CD4-positive, alpha-beta T cell (primary cell): ENCODE results near the gene FSCN2. TPM values are rescaled to one million over a fixed set of nuclear protein-coding genes. Genes with fewer than 3 reads are reported as not detected.
"Not testable (repeated sequence)": the region's sequence is repeated elsewhere in the genome, so short reads cannot be mapped to it uniquely, and the experiment has no call there.

Source experiments
- ATAC-seq: fragments of 200-7000 bp; cut with Tn5 transposase; one replicate; pipeline ENCODE4 v1.10.0; 2022; ENCODE audit warnings: mild to moderate bottlenecking; ENCODE audit not compliant: poor library complexity
- CTCF ChIA-PET: fragments of 350-600 bp; sonication (Branson Sonifier 250); formaldehyde crosslinking; loops from one replicate; lab custom pipeline; 2021; ENCODE audit warnings: antibody characterized with exemption, inconsistent platforms; lab: Charles Lee
- POLR2A ChIA-PET: fragments of 350-600 bp; sonication (Branson Sonifier 250); formaldehyde crosslinking; loops from one replicate; lab custom pipeline; 2021; ENCODE audit warnings: antibody characterized with exemption, inconsistent platforms; lab: Charles Lee
- DNase-seq, 14 experiments: peaks; one replicate each; pipeline ENCODE4 v3.0.0-alpha.2; 2013 to 2020; ENCODE audit warnings: mixed read lengths in 2 of 14
- H3K27ac ChIP-seq, 2 donors: one replicate each; pipeline versions ENCODE4 v1.5.1 to v1.7.0; 2013; ENCODE audit warnings: low read length in 2 of 2, low read depth in 1 of 2, mild to moderate bottlenecking in 1 of 2
- H3K27me3 ChIP-seq, 2 experiments: 1 replicate in 1 of 2; 2 replicates in 1 of 2; pipeline versions ENCODE4 v1.6.1 to v1.7.0; 2013; ENCODE audit warnings: low read length in 2 of 2, control low read depth in 1 of 2, mild to moderate bottlenecking in 1 of 2, moderate library complexity in 1 of 2; ENCODE audit not compliant: insufficient read depth in 2 of 2, control insufficient read depth in 1 of 2
- H3K36me3 ChIP-seq: one replicate; pipeline ENCODE4 v1.6.1; 2013; ENCODE audit warnings: low read length, control low read depth; ENCODE audit not compliant: insufficient read depth
- H3K4me1 ChIP-seq: one replicate; pipeline ENCODE4 v1.6.1; 2013; ENCODE audit warnings: low read length, control low read depth; ENCODE audit not compliant: insufficient read depth
- H3K4me3 ChIP-seq: one replicate; pipeline ENCODE4 v1.5.1; 2013; ENCODE audit warnings: mild to moderate bottlenecking, low read length, moderate library complexity
- H3K9me3 ChIP-seq, 2 experiments: 1 replicate in 1 of 2; 2 replicates in 1 of 2; pipeline versions ENCODE4 v1.6.1 to v1.7.0; 2013; ENCODE audit warnings: low read length in 2 of 2, mild to moderate bottlenecking in 2 of 2, control low read depth in 1 of 2, moderate library complexity in 1 of 2; ENCODE audit not compliant: control insufficient read depth in 1 of 2, insufficient read depth in 1 of 2
- H3K27ac Mint-ChIP-seq: one replicate; pipeline ENCODE4 v1.8.0; 2020; ENCODE audit warnings: mixed read lengths
- H3K27me3 Mint-ChIP-seq: one replicate; pipeline ENCODE4 v1.8.0; 2021; ENCODE audit warnings: mixed read lengths
- H3K36me3 Mint-ChIP-seq: one replicate; pipeline ENCODE4 v1.8.0; 2021; ENCODE audit warnings: low read depth, mixed read lengths
- H3K4me1 Mint-ChIP-seq: one replicate; pipeline ENCODE4 v1.8.0; 2021; ENCODE audit warnings: low read depth, mixed read lengths
- H3K4me3 Mint-ChIP-seq: one replicate; pipeline ENCODE4 v1.8.0; 2020; ENCODE audit warnings: mild to moderate bottlenecking, mixed read lengths
- H3K9me3 Mint-ChIP-seq: one replicate; pipeline ENCODE4 v1.8.0; 2020; ENCODE audit warnings: mixed read lengths
- CTCF ChIP-seq: fragments of 200-600 bp; IDR thresholded peaks from one replicate; pipeline ENCODE4 v1.8.0; 2022; ENCODE audit warnings: antibody characterized with exemption, mild to moderate bottlenecking
- intact Hi-C, 2 experiments: fragments of 100-400 bp; cut with DNase I in 1 of 2; cut with micrococcal nuclease in 1 of 2; formaldehyde crosslinking; loops; one replicate each; pipeline versions ENCODE4 v1.15.1 to v1.9.0; 2023 to 2025; cut with DNase I, micrococcal nuclease
- total RNA-seq, 174 experiments: library from RNA in 2 of 174; stranded (reverse) in 2 of 174; gene quantifications; one replicate each; pipeline ENCODE4 v1.2.3 and lab custom pipeline; 2021 to 2026

The FSCN2 gene
- total RNA-seq, 2 experiments from 2014 or later: 1.0 to 1.1 TPM

GRCh38 chr17:81583589-81584342 lies 55.6 kb downstream of the FSCN2 start:
- intact Hi-C loops: no loop called here
- Histone ChIP-seq H3K4me1 (no peaks in the 10 kb centered on the region), H3K27ac (no peak overlapping the region), H3K9me3 (no peaks in the 10 kb centered on the region), H3K4me3 (no peak overlapping the region), H3K27me3 (no peaks in the 10 kb centered on the region), H3K36me3 (peaks cover 76% of the 10 kb centered on the region)
- TF ChIP-seq CTCF: no peak
- Mint-ChIP-seq H3K27ac (no peak overlapping the region), H3K36me3 (peaks cover 77% of the 10 kb centered on the region), H3K9me3 (no peaks in the 10 kb centered on the region), H3K4me3 (no peak overlapping the region), H3K27me3 (no peaks in the 10 kb centered on the region), H3K4me1 (peaks cover 4% of the 10 kb centered on the region)
- ChIA-PET CTCF (interaction anchor here (0.9 kb wide), 1 partner anchor 65 kb away, joined by 4 read pairs; no protein-coding TSS in a partner anchor), POLR2A (interaction anchor here (1.5 kb wide), 1 partner anchor 31 kb away, joined by 3 read pairs; the partner anchor contains the start of gene FAAP100)
- DNase-seq (no peak), ATAC-seq (no peak)

- CTCF ChIA-PET, H3K4me3 ChIP-seq, intact Hi-C loops, H3K27me3 Mint-ChIP-seq, H3K9me3 Mint-ChIP-seq, H3K4me3 Mint-ChIP-seq, ATAC-seq, H3K9me3 ChIP-seq, H3K4me1 ChIP-seq, H3K27me3 ChIP-seq, DNase-seq, H3K27ac ChIP-seq, H3K4me1 Mint-ChIP-seq, H3K27ac Mint-ChIP-seq, POLR2A ChIA-PET: not testable (repeated sequence)
- H3K36me3 Mint-ChIP-seq: peaks cover 80% of the 10 kb centered on the region
- H3K36me3 ChIP-seq: peaks cover 79% of the 10 kb centered on the region
Measured at GRCh38 chr17:81584771-81585170, 56.6 kb downstream of the FSCN2 start.

- no peak for ATAC-seq
- no peak for TF ChIP-seq CTCF
Measured at GRCh38 chr17:81586096-81586495, 57.9 kb downstream of the FSCN2 start.

More at GRCh38 chr17:81586096-81586495, 57.9 kb downstream of the FSCN2 start:
- H3K4me1 Mint-ChIP-seq: no peaks in the 10 kb centered on the region
- H3K4me3 Mint-ChIP-seq: no peak overlapping the region
- DNase-seq: no peak
- intact Hi-C loops: no loop called here
- CTCF ChIA-PET: interaction anchor here (1.3 kb wide), 1 partner anchor 15 kb away, joined by 4 read pairs; no protein-coding TSS in a partner anchor
- H3K9me3 ChIP-seq: no peaks in the 10 kb centered on the region
- no peaks in the 10 kb centered on the region for H3K9me3 Mint-ChIP-seq
- H3K27me3 Mint-ChIP-seq: no peaks in the 10 kb centered on the region
- peaks cover 83% of the 10 kb centered on the region for H3K36me3 Mint-ChIP-seq
- POLR2A ChIA-PET: interaction anchor here (0.8 kb wide), 1 partner anchor 29 kb away, joined by 3 read pairs; no protein-coding TSS in a partner anchor
- H3K4me3 ChIP-seq: no peak overlapping the region
- H3K27ac Mint-ChIP-seq: no peak overlapping the region
- H3K27me3 ChIP-seq: no peaks in the 10 kb centered on the region
- no peak overlapping the region for H3K27ac ChIP-seq
- peaks cover 83% of the 10 kb centered on the region for H3K36me3 ChIP-seq
- H3K4me1 ChIP-seq: no peaks in the 10 kb centered on the region

Other genes starting within 250 kb of the FSCN2 start
- 10 to 100 TPM; 22.8 to 26.4 TPM for gene SLC38A10, start 233.1 kb upstream of the FSCN2 start, total RNA-seq
- gene BAHCC1, start 132.9 kb upstream of the FSCN2 start, total RNA-seq: under 1 TPM; 0.20 to 0.41 TPM
- 1,000 to 10,000 TPM; 1,296 to 1,318 TPM for gene ACTG1, start 15.6 kb upstream of the FSCN2 start, total RNA-seq
- gene FAAP100, start 24.0 kb downstream of the FSCN2 start, total RNA-seq: 10 to 100 TPM; 18.7 to 19.7 TPM
- gene NPLOC4, start 108.7 kb downstream of the FSCN2 start, total RNA-seq: 10 to 100 TPM; 61.0 to 62.4 TPM
- under 1 TPM in 1 of 2 experiments, not detected in 1; 0.17 TPM for gene TSPAN10, start 108.8 kb downstream of the FSCN2 start, total RNA-seq
- under 1 TPM; 0.49 to 0.92 TPM for gene PDE6G, start 128.2 kb downstream of the FSCN2 start, total RNA-seq
- gene OXLD1, start 138.2 kb downstream of the FSCN2 start, total RNA-seq: 10 to 100 TPM; 24.6 to 25.3 TPM
- 10 to 100 TPM; 20.8 to 21.7 TPM for gene CCDC137, start 138.4 kb downstream of the FSCN2 start, total RNA-seq
- 10 to 100 TPM; 35.7 to 38.5 TPM for gene ARL16, start 155.4 kb downstream of the FSCN2 start, total RNA-seq
- 100 to 1,000 TPM; 118 to 127 TPM for gene HGS, start 155.6 kb downstream of the FSCN2 start, total RNA-seq
- gene MRPL12, start 175.0 kb downstream of the FSCN2 start, total RNA-seq: 10 to 100 TPM; 26.2 to 26.5 TPM
- gene SLC25A10, start 183.9 kb downstream of the FSCN2 start, total RNA-seq: 1 to 10 TPM; 4.6 TPM